HG02852 (cell line): ENCODE results near the gene RIC8A.

Experiments used
- ATAC-seq: cut with Tn5 transposase; IDR thresholded peaks from one replicate; pipeline ENCODE4 v1.9.1; 2021; ENCODE audit warnings: mild to moderate bottlenecking, moderate library complexity; ENCODE audit not compliant: unreplicated experiment

Gene RIC8A

DNA sequence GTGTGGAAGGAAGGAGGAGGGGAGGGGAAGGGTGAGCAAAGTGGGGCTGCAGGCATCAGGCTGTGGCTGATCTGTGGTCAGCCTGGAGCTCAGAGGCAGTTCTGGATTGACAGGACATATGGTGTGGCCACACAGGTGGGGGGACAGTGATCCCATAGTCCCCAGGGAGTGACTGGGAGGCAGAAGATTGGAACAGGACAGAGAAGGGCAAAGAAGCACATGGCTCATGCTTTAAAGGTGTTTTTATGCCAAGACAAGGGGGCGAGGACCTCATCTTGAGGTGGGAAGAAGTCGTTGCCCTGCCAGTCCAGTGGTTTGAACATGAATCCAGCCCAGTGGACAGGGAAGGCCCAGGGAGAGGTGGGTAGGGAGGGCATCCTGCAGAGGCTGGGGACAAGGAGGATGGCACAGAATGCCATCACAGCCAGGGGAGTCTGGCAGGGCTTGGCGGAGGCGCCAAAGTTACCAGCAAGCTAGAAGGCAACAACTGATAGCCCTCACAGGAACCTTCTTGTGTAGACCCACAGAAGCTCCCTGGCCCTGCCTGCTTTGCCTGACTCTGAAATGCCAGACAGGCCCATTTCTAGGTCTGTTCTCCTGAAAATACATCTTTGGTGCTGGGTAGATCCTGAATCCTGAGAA, 3.4 kb upstream of the RIC8A start:
- ATAC-seq: no peak

DNA sequence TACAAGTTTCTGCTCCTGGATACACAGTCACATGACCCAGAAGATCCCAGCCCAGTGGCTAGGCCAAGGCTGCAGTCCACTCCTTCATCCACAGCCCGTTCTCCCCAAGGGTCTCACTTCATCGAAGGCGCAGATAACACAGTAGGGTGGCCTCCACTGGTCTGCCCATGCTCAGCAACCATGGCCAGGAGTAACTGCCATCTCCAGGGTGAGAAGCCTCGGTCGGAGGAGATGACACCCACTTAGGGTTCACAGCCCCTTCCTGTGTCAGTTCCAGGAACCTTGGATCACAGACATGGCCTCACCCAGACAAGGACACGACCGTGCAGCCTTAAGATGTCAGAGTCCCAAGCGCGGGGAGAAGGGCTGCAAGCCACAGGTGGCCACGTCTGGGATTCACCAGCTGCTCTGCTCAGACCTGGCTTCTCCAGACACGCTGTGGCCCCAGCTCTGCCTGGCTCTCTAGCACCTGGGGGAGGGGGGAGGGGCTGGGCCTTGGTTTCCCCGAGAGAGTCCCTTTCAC, 2.9 kb upstream of the RIC8A start:
- no peak for ATAC-seq

DNA sequence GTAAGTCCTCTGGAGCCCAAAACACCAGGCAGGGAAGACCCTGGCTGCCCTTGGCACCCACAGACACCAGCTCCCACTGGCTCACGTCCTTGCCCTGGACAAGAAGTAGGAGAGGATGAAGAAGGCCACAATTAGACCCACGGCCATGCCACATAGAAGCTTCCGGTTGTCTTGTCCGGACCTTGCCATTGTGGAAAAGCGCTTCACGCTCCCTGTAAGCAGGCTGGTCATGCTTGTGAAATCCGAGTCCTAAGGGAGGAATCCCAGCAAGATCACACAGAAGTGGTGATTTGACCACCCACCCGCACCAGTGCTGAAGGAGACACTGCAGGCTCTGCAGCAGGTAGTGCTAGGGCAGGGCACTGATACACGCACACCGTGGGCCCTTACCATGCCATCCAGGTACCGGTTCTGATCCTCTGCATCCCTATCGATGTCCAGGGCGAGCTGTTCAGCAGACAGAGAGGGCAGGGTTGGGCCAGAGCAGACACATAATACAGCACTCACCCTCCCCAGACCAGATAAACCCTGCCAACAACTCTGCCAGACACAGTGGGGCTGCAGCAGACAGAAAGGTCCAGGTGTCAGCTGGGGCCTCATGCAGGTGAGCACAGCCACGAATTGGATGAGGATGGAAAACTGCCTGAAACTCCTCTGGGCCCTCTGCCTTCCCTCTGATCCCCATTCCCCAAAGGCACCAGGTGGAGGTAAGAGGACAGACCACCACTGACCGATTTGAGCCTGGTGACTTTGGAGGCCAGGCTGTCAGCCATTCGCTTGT, 2.1 kb upstream of the RIC8A start:
- no peak for ATAC-seq

DNA sequence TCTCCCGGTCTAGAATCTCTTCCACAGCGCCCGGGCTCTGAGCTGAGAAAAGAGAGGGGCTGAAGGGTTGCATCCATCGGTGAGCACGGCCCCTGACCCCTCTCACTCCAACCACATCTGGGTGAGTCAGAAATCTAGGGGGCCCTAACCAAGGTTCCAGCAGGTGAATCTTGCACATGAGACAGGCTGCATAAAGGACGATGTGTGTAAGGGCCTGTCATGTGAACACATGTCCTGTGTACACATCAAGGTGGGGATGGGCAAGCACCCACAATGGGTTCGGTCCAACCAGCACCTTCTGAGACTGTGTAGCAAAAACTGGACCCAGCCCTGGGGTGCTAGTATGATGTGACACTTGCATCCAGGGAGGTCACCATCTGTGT, 1.5 kb upstream of the RIC8A start:
- ATAC-seq: no peak

DNA sequence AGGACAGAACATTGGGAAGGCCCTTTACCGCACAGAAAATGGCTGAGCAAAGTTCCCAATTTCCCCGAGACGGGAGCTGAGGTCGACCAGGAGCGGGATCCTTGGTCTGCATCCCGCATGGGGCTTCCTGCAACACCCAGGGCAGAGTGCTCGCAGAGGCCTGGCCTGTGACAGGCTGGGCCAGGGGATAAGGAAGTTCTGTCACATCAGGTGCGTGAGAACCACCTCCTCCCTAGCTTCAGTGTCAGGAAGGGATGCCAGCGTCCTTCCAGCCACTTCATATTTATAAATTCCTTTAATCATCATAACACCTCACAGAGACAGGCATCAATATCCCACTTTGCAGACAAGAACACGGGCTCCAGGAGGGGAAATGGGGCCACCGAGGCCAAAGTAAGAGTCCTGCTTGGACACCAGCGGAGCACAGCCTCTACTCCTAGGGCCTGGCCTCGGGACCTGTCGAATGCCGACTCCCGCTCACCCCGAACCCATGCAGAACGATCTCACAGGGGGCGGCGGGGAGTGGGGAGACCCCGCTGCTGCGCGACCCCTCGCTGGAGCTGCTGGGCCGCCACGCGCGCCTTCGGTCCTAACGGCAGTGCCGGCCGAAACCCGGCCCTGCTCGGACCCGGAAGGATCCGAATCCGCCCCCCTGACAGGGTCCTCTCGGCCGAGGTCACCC, 841 bp upstream of the RIC8A start:
- ATAC-seq: peak; percentile 14

DNA sequence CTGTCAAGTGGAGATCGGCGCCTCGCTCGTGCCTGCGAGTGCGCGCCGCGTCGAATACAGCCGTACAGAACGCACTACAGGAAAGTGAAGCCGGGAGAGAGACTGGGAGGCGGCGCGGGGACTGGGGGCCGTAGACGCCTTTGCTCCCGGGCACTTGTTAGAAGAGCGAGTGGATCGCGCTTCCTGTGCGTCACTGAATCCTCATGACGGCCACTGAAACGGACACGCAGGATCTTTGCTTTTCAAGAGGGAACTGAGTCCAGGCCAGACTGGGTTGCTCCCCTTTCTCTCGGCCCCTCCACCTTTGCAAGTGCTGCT, 314 bp downstream of the RIC8A start:
- no peak for ATAC-seq

DNA sequence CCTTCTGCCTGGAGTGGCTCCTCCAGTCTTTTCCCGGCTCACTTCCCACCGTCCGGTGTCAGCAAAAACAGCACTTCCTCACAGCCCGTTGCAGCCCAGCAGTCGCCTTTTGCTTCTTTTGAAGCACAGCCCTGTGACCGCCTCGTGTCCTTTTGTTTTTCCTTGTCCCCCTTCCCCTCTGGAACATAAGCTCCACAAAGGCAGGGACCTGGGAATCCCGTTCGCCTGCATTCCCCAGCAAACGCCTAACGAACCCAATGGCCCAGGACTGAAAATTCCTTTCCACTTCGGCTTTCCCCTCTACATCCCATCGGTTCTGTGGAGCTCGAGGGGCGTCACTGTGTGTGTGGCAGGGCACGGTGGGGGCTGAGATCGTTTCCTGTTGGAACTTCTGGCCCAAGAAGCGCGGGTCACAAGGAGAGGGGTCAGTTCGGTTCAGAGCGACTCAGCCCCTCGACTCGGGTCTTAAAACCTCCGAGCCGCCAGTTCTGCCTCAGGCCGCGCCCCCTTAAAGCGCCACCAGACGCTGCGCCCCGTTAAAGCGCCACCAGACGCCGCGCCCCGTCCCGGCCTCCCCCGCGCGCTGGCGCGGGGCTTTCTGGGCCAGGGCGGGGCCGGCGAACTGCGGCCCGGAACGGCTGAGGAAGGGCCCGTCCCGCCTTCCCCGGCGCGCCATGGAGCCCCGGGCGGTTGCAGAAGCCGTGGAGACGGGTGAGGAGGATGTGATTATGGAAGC, 841 bp downstream of the RIC8A start:
- peak; percentile 40 for ATAC-seq

DNA sequence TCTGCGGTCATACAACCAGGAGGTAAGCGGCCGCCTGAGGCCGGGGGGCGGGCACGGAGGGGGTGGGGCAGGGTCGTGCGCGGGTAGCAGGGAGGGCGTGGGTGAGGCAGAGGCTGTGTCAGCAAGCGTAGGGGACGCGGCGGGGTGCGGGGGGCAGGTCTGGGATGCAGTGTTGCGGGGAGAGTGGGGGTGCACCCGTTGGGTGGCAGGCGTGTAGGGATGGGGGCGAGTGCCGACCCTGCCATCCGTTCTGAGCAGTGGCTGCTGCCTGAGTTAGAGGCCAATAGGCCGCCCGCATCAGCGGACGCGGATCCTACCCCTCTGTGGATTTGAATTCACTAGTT, 1.4 kb downstream of the RIC8A start:
- no peak for ATAC-seq

DNA sequence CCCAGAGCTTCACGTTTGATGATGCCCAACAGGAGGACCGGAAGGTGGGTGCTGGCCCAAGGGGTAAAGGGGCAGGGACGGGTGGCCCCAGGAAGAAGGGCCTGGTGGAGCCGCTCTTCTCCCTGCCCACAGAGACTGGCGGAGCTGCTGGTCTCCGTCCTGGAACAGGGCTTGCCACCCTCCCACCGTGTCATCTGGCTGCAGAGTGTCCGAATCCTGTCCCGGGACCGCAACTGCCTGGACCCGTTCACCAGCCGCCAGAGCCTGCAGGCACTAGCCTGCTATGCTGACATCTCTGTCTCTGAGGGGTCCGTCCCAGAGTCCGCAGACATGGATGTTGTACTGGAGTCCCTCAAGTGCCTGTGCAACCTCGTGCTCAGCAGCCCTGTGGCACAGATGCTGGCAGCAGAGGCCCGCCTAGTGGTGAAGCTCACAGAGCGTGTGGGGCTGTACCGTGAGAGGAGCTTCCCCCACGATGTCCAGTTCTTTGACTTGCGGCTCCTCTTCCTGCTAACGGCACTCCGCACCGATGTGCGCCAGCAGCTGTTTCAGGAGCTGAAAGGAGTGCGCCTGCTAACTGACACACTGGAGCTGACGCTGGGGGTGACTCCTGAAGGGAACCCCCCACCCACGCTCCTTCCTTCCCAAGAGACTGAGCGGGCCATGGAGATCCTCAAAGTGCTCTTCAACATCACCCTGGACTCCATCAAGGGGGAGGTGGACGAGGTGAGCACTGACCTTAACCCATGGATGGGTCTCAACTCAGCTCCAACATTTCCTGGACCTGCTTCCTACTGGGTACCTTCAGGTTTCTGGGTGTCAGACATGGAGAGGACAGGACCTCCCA, 2.0 kb downstream of the RIC8A start:
- ATAC-seq: no peak

DNA sequence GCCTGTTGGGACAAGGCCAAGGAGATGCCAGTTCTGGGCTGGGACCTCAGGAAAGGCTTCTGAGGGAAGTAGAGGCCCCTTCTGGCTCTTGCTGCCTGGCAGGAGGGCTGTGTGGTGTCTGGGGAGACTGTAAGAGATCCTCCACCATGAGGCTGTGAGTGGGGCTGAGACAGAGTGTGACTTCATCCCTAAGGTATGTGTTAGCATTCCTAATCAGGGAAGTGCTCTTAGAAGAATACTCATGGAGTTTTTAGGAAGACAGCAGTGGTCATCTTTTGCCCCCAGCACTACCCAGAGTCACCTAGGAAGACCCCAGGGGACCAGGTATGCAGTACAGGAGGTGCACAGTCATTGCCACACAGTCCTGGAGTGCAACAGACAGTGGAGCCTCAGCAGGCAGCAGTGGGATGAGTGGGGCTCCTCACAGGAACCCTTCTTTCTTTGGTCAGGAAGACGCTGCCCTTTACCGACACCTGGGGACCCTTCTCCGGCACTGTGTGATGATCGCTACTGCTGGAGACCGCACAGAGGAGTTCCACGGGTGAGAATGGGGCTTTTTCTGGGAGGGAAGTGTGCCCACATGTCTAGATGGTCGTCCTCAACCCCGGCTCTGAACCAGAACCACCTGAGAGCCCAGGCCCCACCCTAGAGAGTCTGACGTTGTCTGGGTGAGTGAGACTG, 2.8 kb downstream of the RIC8A start:
- no peak for ATAC-seq

DNA sequence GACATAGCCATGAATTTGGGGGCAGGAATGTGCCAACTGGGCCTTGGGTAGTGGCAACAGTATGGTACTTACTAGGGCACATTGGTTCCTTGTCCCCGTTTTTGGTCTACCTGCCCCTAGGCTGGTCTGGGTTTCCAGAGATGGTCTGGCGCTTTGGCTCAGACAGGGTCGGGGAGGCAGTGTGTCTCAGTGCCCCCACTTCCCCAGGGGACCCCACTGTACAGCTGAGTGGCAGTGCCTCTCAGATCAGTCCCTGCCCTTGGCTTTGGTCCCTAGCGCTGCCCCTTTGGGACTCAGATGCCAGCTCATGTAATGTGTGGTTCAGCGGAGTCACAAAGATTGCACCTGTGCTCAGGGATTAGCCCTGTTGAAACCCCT, 3.3 kb downstream of the RIC8A start:
- ATAC-seq: no peak

DNA sequence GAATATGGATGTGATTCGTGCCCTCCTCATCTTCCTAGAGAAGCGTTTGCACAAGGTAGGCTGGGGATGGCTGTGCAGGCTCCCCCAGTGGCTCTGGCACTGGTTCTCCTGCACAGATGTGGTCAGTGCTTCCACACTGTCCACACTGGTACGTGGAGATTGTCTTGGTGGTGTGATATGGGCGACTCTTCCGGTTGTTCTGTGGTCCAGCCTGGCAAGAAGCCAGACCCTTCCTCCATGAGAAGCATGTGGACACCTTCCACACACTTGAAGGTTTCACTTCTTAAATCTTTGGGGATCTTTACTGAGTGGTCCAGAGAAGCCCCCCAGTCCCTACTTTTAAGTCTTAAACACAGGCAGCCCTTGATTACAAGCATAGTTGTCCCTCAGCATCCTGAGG, 3.8 kb downstream of the RIC8A start:
- no peak for ATAC-seq

DNA sequence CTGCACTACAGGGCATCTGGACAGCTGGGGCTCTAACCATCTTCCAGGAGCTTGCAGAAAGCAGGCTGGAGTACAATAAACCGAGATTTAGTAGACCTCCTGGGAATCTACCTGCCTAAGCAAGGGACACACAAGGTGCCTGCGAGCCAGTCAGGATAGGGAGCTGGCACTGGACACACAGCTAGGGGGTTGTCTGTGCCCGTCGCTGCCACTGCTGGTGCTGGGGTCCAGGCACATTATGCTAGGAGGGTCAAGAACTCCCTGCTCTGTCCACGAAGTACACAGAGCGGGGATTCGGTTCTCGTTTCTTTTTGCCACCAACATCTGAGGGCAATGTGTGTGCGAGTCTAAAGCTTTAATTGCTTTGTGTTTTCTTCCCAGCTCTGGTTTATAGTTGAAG, 4.2 kb downstream of the RIC8A start:
- ATAC-seq: no peak

DNA sequence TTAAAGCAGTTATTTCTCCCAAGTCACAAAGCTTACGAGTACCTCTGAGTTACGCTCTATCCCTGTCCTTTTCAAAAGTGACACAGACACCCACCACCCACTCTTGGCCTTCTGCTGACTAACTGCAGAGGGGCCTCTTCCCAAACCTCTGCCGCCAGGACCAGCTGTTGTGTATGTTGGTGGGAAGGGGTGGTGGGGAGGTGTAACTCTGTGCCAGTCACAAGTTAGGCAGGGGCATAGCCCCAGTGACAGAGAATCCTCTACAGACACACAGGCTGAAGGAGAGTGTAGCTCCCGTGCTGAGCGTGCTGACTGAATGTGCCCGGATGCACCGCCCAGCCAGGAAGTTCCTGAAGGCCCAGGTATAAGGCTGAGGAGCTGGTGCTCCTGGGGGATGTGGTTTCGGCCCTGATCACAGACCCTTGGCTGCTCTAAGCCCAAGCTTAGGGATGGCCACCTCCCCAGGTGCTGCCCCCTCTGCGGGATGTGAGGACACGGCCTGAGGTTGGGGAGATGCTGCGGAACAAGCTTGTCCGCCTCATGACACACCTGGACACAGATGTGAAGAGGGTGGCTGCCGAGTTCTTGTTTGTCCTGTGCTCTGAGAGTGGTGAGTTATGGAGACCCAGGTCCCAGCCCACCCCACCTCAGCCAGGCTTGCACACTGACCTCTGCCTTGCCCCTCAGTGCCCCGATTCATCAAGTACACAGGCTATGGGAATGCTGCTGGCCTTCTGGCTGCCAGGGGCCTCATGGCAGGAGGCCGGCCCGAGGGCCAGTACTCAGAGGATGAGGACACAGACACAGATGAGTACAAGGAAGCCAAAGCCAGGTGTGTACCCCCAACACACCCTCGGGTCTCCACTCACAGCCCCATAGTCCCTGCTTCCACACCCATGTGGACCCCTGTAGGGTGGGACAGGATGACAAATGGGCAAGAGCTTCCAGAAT, 4.9 kb downstream of the RIC8A start:
- ATAC-seq: no peak

DNA sequence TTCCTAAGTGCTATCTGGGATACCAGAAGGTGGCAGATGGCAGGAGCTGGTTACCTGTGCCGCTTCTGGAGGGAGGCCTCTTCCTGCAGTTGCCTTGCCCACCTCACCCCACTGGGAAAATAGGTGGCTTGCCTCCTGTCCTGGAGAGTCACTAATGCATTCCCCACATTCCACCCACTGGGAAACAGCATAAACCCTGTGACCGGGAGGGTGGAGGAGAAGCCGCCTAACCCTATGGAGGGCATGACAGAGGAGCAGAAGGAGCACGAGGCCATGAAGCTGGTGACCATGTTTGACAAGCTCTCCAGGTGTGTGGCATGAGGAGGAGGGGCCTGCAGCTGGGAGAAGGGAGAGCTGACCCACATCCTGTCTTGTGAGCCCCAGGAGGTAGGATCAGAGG, 5.6 kb downstream of the RIC8A start:
- ATAC-seq: no peak

DNA sequence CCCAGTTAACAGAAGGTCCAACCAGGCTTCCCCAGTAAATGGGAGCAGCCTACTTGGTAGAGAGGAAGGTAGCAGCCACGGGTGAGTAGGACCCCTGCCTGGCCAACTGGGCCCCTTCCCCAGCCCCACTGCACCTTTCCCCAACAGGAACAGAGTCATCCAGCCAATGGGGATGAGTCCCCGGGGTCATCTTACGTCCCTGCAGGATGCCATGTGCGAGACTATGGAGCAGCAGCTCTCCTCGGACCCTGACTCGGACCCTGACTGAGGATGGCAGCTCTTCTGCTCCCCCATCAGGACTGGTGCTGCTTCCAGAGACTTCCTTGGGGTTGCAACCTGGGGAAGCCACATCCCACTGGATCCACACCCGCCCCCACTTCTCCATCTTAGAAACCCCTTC, 6.6 kb downstream of the RIC8A start:
- no peak for ATAC-seq

DNA sequence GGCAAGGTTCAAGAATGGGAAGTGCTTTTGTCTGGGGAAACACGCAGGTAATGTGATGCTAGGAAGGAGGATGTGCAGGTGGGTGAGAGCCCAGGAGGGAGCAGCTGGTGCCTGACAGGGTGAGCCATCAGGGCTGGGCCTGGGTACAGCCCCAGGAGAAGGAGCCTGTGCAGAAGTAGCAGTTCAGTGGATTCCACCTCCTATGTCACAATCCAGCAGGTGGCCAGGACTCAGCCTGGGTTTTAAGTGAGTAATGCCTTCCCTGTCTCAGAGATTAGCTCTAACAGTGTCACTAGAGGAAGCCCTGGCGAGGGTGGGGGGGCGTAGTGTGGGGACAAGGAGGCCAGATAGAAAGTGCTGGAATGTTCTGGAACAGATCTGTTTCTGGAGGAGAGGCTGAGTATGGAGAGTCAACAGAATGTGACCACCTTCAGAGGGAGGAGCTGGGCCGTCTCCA, 8.1 kb downstream of the RIC8A start:
- ATAC-seq: no peak

DNA sequence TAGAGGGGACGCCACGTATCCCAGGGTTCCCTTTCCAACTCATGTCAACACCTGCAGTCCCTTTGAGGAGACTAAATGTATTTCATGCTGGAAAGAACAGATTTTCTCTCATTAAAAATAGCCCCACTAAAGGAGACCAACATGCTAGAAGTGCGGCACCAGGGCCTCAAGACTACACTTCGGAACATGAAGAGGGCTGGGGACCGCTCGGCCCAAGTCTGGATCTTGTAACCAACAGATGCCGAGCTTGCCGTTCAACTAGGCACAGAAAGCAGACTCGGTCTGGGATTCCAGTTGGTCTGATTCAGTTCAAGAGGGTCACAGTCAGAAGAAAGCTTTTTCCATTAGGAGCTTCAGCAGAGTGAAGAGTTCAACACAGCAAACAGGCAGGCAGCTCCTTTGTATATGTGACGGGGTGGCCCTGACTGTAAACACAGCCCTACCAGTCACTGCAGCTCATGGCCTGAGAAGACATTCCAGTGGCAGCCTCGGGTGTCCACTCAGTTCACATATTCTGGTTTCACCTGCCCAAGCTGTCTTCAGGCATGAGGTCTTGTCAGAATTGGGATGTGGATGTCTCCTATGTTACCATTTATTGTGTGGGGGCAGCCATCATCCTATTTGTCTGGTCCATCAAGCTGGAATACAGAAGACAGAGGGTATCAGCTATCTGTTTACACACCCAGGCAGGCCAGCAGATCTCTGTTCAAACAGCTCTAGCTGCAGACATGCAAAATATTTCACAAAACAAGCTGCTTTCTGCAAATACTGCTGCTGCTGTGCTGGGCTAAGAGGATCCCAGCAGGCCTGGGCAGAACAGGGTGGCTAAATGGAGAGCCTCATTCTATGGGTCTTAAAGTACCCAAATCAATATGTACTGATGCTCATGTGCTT, 8.8 kb downstream of the RIC8A start:
- no peak for ATAC-seq
